SK-N-SH (cell line): ENCODE data around the gene SPAG6. TPM values are rescaled to one million over a fixed set of nuclear protein-coding genes. Genes with fewer than 3 reads are reported as not detected.
A peak's percentile ranks its signal among the peaks of the same experiment; 100 is the strongest.

ENCODE experiments used
- CTCF ChIA-PET: fragments of 300-600, 350-600 bp; formaldehyde crosslinking; extraction: SDS; loops from one replicate; lab custom pipeline; 2021; lab: Yijun Ruan, JAX
- POLR2A ChIA-PET: fragments of 350-600 bp; sonication (Branson Sonifier 250); formaldehyde crosslinking; extraction: SDS; loops from one replicate; lab custom pipeline; 2020; ENCODE audit warnings: antibody characterized with exemption, inconsistent platforms; lab: Yijun Ruan, JAX
- DNase-seq: peaks from one replicate; pipeline ENCODE4 v3.0.0; 2012
- H2AFZ ChIP-seq: fragments of 200-600 bp; sonication (generic); 2 replicates; pipeline ENCODE4 v1.8.1; 2016; ENCODE audit warnings: antibody characterized with exemption, mild to moderate bottlenecking, low read depth
- H3F3A ChIP-seq: fragments of 200-600 bp; sonication (generic); replicated peaks from 2 replicates; pipeline ENCODE3; 2016; ENCODE audit warnings: antibody characterized with exemption, mild to moderate bottlenecking; ENCODE audit not compliant: insufficient read depth
- H3K27ac ChIP-seq, 2 experiments: fragments of 200-500 bp in 1 of 2; fragments of 200-600 bp in 1 of 2; sonication (Bioruptor generic) in 1 of 2; sonication (generic), shearing (Covaris generic) in 1 of 2; 2 replicates each; pipeline versions ENCODE4 v1.5.1 to v1.6.1; 2014 to 2016; ENCODE audit warnings: low read depth in 2 of 2, inconsistent platforms in 1 of 2, low read length in 1 of 2, mild to moderate bottlenecking in 1 of 2, mixed read lengths in 1 of 2
- H3K27me3 ChIP-seq: fragments of 200-600 bp; sonication (generic), shearing (Covaris generic); 2 replicates; pipeline ENCODE4 v1.6.1; 2016; ENCODE audit warnings: mixed run types; ENCODE audit not compliant: insufficient read depth
- H3K36me3 ChIP-seq, 2 experiments: fragments of 200-500 bp in 1 of 2; fragments of 200-600 bp in 1 of 2; sonication (Bioruptor generic) in 1 of 2; sonication (generic) in 1 of 2; replicated peaks in 1 of 2; 2 replicates each; pipeline versions ENCODE3 to v1.5.1; 2014 to 2016; ENCODE audit warnings: low read length in 1 of 2, mild to moderate bottlenecking in 1 of 2; ENCODE audit not compliant: insufficient read depth in 2 of 2, control insufficient read depth in 1 of 2
- H3K4me1 ChIP-seq, 2 experiments: fragments of 200-500 bp in 1 of 2; fragments of 200-600 bp in 1 of 2; sonication (Bioruptor generic) in 1 of 2; sonication (generic), shearing (Covaris generic) in 1 of 2; 2 replicates each; pipeline versions ENCODE4 v1.5.1 to v1.6.1; 2014 to 2016; ENCODE audit warnings: low read depth in 1 of 2, low read length in 1 of 2, mixed run types in 1 of 2; ENCODE audit not compliant: insufficient read depth in 2 of 2, control insufficient read depth in 1 of 2
- H3K4me2 ChIP-seq: fragments of 200-600 bp; sonication (generic), shearing (Covaris generic); 2 replicates; pipeline ENCODE4 v1.6.1; 2017; ENCODE audit warnings: mixed run types
- H3K4me3 ChIP-seq, 2 experiments: fragments of 200-500 bp in 1 of 2; fragments of 200-600 bp in 1 of 2; sonication (Bioruptor generic) in 1 of 2; sonication (generic), shearing (Covaris generic) in 1 of 2; 2 replicates each; pipeline versions ENCODE4 v1.5.1 to v1.8.1; 2014 to 2016; ENCODE audit warnings: low read depth in 2 of 2, inconsistent platforms in 1 of 2, low read length in 1 of 2, mild to moderate bottlenecking in 1 of 2, mixed read lengths in 1 of 2, moderate library complexity in 1 of 2
- H3K79me2 ChIP-seq: fragments of 200-600 bp; sonication (generic); 2 replicates; pipeline ENCODE4 v1.8.1; 2017; ENCODE audit warnings: mild to moderate bottlenecking; ENCODE audit not compliant: insufficient read depth
- H3K9ac ChIP-seq: fragments of 200-600 bp; sonication (generic); 2 replicates; pipeline ENCODE4 v1.6.1; 2017; ENCODE audit warnings: mixed run types
- H3K9me2 ChIP-seq: fragments of 200-600 bp; sonication (generic); 2 replicates; pipeline ENCODE4 v1.6.1; 2017; ENCODE audit warnings: mixed run types
- H3K9me3 ChIP-seq: fragments of 200-600 bp; sonication (generic); 2 replicates; pipeline ENCODE4 v1.6.1; 2017; ENCODE audit warnings: mixed run types, mild to moderate bottlenecking, moderate library complexity
- H4K20me1 ChIP-seq: fragments of 200-600 bp; sonication (generic); 2 replicates; pipeline ENCODE4 v1.6.1; 2017; ENCODE audit warnings: mild to moderate bottlenecking, mixed run types; ENCODE audit not compliant: insufficient read depth
- CTCF ChIP-seq: fragments of 200-600 bp; sonication (generic); IDR thresholded peaks from 2 replicates; pipeline ENCODE4 v1.6.1; 2017; ENCODE audit warnings: antibody characterized with exemption, mild to moderate bottlenecking, moderate library complexity
- EP300 ChIP-seq, 2 experiments: IDR thresholded peaks; 2 replicates each; pipeline versions ENCODE4 v1.4.0 to v1.6.1; 2012; ENCODE audit warnings: borderline replicate concordance in 1 of 2, low read depth in 1 of 2, low read length in 1 of 2
- EZH2phosphoT487 ChIP-seq: fragments of 200-600 bp; sonication (generic); IDR thresholded peaks from 2 replicates; pipeline ENCODE4 v1.6.1; 2017; ENCODE audit warnings: low read depth, mixed run types, mild to moderate bottlenecking, antibody characterized with exemption, moderate library complexity, borderline replicate concordance
- NRF1 ChIP-seq: IDR thresholded peaks from 2 replicates; pipeline ENCODE4 v1.6.1; 2012; ENCODE audit warnings: low read depth, mild to moderate bottlenecking, low read length
- RAD21 ChIP-seq: IDR thresholded peaks from 2 replicates; pipeline ENCODE4 v1.6.1; 2012; ENCODE audit warnings: mild to moderate bottlenecking, low read length
- RCOR1 ChIP-seq: fragments of 150-350 bp; IDR thresholded peaks from 2 replicates; pipeline ENCODE4 v1.6.1; 2017; ENCODE audit warnings: antibody characterized with exemption, low read length
- SIN3A ChIP-seq: IDR thresholded peaks from 2 replicates; pipeline ENCODE4 v1.6.1; 2012; ENCODE audit warnings: low read depth, mild to moderate bottlenecking, low read length, moderate library complexity, borderline replicate concordance
- TAF1 ChIP-seq: IDR thresholded peaks from 2 replicates; pipeline ENCODE4 v1.6.1; 2012; ENCODE audit warnings: low read depth, mild to moderate bottlenecking, low read length, moderate library complexity, borderline replicate concordance
- TCF12 ChIP-seq: IDR thresholded peaks from 2 replicates; pipeline ENCODE4 v1.4.0; 2012
- TEAD4 ChIP-seq: IDR thresholded peaks from 2 replicates; pipeline ENCODE4 v1.4.0; 2012; ENCODE audit warnings: mild to moderate bottlenecking, borderline replicate concordance; ENCODE audit not compliant: insufficient read depth
- WGBS: methylation state at CpG from one replicate; pipeline ENCODE4 v1.1.6; 2017; ENCODE audit warnings: low lambda C conversion rate; 5-methylcytosine and 5-hydroxymethylcytosine counted together
- polyA plus RNA-seq, 3 experiments: library from polyadenylated mRNA; depleted of rRNA; stranded (reverse); fragments of >200 nt; gene quantifications; 2 replicates each; pipeline ENCODE4 v1.2.3, GENCODE V29; 2012
- TF ChIP-seq, protein P1 (sequence below): IDR thresholded peaks from 2 replicates; pipeline ENCODE4 v1.6.1; 2012; ENCODE audit warnings: mild to moderate bottlenecking, low read depth, low read length, moderate library complexity
- TF ChIP-seq, protein P2 (sequence below): IDR thresholded peaks from 2 replicates; pipeline ENCODE4; 2012
- TF ChIP-seq, protein P3 (sequence below): IDR thresholded peaks from 2 replicates; pipeline ENCODE4 v1.4.0; 2012; ENCODE audit warnings: low read depth

SPAG6 gene
- polyA plus RNA-seq, 1 of the 3 experiments (the other 2 are of a cell fraction) = 0.77 TPM

DNA sequence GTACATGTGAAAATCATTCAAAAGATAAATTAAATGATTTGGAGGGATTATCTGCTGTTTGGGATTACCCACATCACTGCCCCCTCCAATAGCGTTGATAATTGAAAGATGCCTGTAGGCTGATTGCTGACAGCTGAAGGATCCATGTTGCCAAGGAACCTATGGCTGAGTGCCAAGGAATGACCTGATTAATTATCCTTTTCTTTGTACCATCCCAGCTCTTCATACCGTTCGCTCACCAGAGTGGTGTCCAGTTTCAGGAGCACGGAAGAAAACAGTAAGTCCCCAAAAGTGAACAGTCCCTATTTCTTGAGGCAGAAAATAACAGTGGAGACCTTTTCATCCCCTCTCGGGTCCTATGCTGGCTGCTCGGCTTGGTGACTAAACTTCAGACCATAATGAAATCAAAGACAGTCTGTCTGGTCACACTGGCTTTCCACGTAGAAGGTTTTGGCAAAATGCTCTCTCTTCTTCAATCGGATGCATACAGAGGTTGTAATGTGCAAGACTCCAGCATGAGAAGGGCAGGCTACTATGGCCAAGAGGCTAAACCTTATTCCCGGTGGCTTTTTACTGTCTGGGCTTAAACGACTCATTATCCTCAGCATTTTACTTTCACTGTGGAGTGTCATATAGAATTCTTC, 108.8 kb downstream of the SPAG6 start:
- no peak overlapping the region for H3K4me2 ChIP-seq
- DNase-seq = peak; percentile 30
- no peaks in the 10 kb centered on the region for H3K9me2 ChIP-seq
- H4K20me1 ChIP-seq = no peaks in the 10 kb centered on the region
- no peaks in the 10 kb centered on the region for H3K36me3 ChIP-seq
- H3K27ac ChIP-seq = no peak overlapping the region
- H3F3A ChIP-seq = no peaks in the 10 kb centered on the region
- H3K4me1 ChIP-seq = peaks cover 0 to 6% of the 10 kb centered on the region in 2 experiments; a peak in 2 of 4 replicates
- H2AFZ ChIP-seq = no peak overlapping the region
- CTCF ChIA-PET = interaction anchor here (1.0 to 1.7 kb wide), 3 partner anchors 10 to 619 kb away, joined by 3 read pairs; no protein-coding TSS in a partner anchor
- TF ChIP-seq TAF1 (no peak), TCF12 (peak; percentile 11; the same call in 1 of the 2 replicates), CTCF (no peak), NRF1 (no peak), RCOR1 (0 out of 2 replicates have a peak, but pooled peaks have one; percentile 8), EP300 (IDR thresholded peaks at IDR 0.05; ENCODE audit: borderline replicate concordance in 1 of 2, low read depth in 1 of 2, low read length in 1 of 2) (peak in 1 of 2 experiments; percentile 34; a peak in 1 of 4 replicates)
- TF ChIP-seq, protein P1, sequence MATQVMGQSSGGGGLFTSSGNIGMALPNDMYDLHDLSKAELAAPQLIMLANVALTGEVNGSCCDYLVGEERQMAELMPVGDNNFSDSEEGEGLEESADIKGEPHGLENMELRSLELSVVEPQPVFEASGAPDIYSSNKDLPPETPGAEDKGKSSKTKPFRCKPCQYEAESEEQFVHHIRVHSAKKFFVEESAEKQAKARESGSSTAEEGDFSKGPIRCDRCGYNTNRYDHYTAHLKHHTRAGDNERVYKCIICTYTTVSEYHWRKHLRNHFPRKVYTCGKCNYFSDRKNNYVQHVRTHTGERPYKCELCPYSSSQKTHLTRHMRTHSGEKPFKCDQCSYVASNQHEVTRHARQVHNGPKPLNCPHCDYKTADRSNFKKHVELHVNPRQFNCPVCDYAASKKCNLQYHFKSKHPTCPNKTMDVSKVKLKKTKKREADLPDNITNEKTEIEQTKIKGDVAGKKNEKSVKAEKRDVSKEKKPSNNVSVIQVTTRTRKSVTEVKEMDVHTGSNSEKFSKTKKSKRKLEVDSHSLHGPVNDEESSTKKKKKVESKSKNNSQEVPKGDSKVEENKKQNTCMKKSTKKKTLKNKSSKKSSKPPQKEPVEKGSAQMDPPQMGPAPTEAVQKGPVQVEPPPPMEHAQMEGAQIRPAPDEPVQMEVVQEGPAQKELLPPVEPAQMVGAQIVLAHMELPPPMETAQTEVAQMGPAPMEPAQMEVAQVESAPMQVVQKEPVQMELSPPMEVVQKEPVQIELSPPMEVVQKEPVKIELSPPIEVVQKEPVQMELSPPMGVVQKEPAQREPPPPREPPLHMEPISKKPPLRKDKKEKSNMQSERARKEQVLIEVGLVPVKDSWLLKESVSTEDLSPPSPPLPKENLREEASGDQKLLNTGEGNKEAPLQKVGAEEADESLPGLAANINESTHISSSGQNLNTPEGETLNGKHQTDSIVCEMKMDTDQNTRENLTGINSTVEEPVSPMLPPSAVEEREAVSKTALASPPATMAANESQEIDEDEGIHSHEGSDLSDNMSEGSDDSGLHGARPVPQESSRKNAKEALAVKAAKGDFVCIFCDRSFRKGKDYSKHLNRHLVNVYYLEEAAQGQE = no peak
- TF ChIP-seq, protein P2, sequence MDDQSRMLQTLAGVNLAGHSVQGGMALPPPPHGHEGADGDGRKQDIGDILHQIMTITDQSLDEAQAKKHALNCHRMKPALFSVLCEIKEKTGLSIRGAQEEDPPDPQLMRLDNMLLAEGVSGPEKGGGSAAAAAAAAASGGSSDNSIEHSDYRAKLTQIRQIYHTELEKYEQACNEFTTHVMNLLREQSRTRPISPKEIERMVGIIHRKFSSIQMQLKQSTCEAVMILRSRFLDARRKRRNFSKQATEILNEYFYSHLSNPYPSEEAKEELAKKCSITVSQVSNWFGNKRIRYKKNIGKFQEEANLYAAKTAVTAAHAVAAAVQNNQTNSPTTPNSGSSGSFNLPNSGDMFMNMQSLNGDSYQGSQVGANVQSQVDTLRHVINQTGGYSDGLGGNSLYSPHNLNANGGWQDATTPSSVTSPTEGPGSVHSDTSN = peak; percentile 54
- H3K4me3 ChIP-seq = no peak overlapping the region
- H3K9me3 ChIP-seq = no peaks in the 10 kb centered on the region
- H3K79me2 ChIP-seq = no peaks in the 10 kb centered on the region
- H3K27me3 ChIP-seq = no peaks in the 10 kb centered on the region
- no peak overlapping the region for H3K9ac ChIP-seq
- POLR2A ChIA-PET = no interaction called here
- 44% methylated on average over 9 of the region's 10 CpGs for WGBS

DNA sequence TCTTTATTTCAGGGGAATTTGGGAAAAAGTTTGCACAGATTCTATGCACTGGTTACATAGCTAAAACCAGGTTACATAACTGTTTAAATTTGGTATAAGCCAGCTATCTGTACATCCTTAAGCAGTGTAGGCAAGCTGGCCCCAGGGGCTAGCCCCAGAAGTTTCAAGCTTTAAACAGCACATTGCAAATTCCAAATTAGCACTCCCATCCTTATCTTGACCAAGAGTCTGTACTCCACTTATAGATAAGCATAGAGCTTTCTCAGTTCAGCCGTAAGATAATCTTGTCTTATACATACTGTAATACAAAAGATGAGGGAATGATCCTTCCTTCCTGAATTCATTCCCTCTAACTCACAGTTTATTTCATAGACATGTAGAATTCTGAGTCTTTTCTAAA, 109.3 kb downstream of the SPAG6 start:
- Histone ChIP-seq H3K4me3 (no peak overlapping the region), H3K36me3 (no peaks in the 10 kb centered on the region), H3F3A (no peaks in the 10 kb centered on the region), H3K27me3 (no peaks in the 10 kb centered on the region), H3K9me2 (no peaks in the 10 kb centered on the region), H3K4me2 (no peak overlapping the region), H3K9me3 (no peaks in the 10 kb centered on the region), H4K20me1 (no peaks in the 10 kb centered on the region), H3K27ac (no peak overlapping the region), H3K9ac (no peak overlapping the region), H3K79me2 (no peaks in the 10 kb centered on the region), H2AFZ (no peak overlapping the region), H3K4me1 (peaks cover 0 to 6% of the 10 kb centered on the region in 2 experiments; a peak in 2 of 4 replicates)
- TF ChIP-seq EZH2phosphoT487 (no peak), TCF12 (no peak), RAD21 (no peak), TAF1 (no peak), SIN3A (no peak), TEAD4 (no peak)
- TF ChIP-seq, protein P3, sequence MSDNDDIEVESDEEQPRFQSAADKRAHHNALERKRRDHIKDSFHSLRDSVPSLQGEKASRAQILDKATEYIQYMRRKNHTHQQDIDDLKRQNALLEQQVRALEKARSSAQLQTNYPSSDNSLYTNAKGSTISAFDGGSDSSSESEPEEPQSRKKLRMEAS = no peak
- DNase-seq = no peak
- ChIA-PET CTCF (interaction anchor here (1.0 to 1.7 kb wide), 3 partner anchors 11 to 619 kb away, joined by 3 read pairs; no protein-coding TSS in a partner anchor), POLR2A (no interaction called here)
- 100% methylated on average over 1 of the region's 1 CpG for WGBS
